ENCODE results near the gene OSBPL7.
A peak's percentile ranks its signal among the peaks of the same experiment; 100 is the strongest.

OSBPL7 gene

GRCh38 chr17:47847341-47848197, 26.0 kb upstream of the OSBPL7 start:
- DNase-seq (ENCODE audit: extremely low read depth in 1 of 2, low read depth in 1 of 2): no peak

- DNase-seq (ENCODE audit: extremely low read depth in 1 of 2, low read depth in 1 of 2): no peak
Measured at GRCh38 chr17:47846716-47847340, 25.2 kb upstream of the OSBPL7 start.

GRCh38 chr17:47845716-47846075, 24.1 kb upstream of the OSBPL7 start:
- no peak for DNase-seq (ENCODE audit: extremely low read depth in 1 of 2, low read depth in 1 of 2)

GRCh38 chr17:47844814-47845715, 23.5 kb upstream of the OSBPL7 start:
- DNase-seq (ENCODE audit: extremely low read depth in 1 of 2, low read depth in 1 of 2): no peak

- no peak for DNase-seq (ENCODE audit: extremely low read depth in 1 of 2, low read depth in 1 of 2)
Measured at GRCh38 chr17:47844227-47844626, 22.6 kb upstream of the OSBPL7 start.

- DNase-seq (ENCODE audit: extremely low read depth in 1 of 2, low read depth in 1 of 2): no peak
Measured at GRCh38 chr17:47843391-47843730, 21.8 kb upstream of the OSBPL7 start.

GRCh38 chr17:47841488-47842291, 20.1 kb upstream of the OSBPL7 start:
- no peak for DNase-seq (ENCODE audit: extremely low read depth in 1 of 2, low read depth in 1 of 2)

- DNase-seq (ENCODE audit: extremely low read depth in 1 of 2, low read depth in 1 of 2): peak; percentile 60 to 77
Measured at GRCh38 chr17:47840742-47841487, 19.3 kb upstream of the OSBPL7 start, which contains the start of gene SCRN2. TSS of gene SCRN2 (minus strand) at chr17:47841273. CDS start at chr17:47840843, 430 bp downstream.

GRCh38 chr17:47840001-47840741, 18.6 kb upstream of the OSBPL7 start:
- no peak for DNase-seq (ENCODE audit: extremely low read depth in 1 of 2, low read depth in 1 of 2)

- DNase-seq (ENCODE audit: extremely low read depth in 1 of 2, low read depth in 1 of 2): no peak
Measured at GRCh38 chr17:47839071-47839470, 17.5 kb upstream of the OSBPL7 start.

GRCh38 chr17:47838636-47839035, 17.0 kb upstream of the OSBPL7 start:
- DNase-seq (ENCODE audit: extremely low read depth in 1 of 2, low read depth in 1 of 2): no peak

- no peak for DNase-seq (ENCODE audit: extremely low read depth in 1 of 2, low read depth in 1 of 2)
Measured at GRCh38 chr17:47837401-47838039, 15.9 kb upstream of the OSBPL7 start.

- DNase-seq (ENCODE audit: extremely low read depth in 1 of 2, low read depth in 1 of 2): no peak
Measured at GRCh38 chr17:47836601-47837000, 15.0 kb upstream of the OSBPL7 start.

GRCh38 chr17:47834756-47835155, 13.2 kb upstream of the OSBPL7 start:
- no peak for DNase-seq (ENCODE audit: extremely low read depth in 1 of 2, low read depth in 1 of 2)

GRCh38 chr17:47831934-47832327, 10.3 kb upstream of the OSBPL7 start:
- DNase-seq (ENCODE audit: extremely low read depth in 1 of 2, low read depth in 1 of 2): no peak

- peak; percentile 74 to 87 for DNase-seq (ENCODE audit: extremely low read depth in 1 of 2, low read depth in 1 of 2)
Measured at GRCh38 chr17:47831003-47831933, 9.7 kb upstream of the OSBPL7 start, which contains the start of the genes LRRC46 and MRPL10. TSS of gene LRRC46 (plus strand) at chr17:47831670. CDS start at chr17:47831990, 320 bp downstream. TSS of gene MRPL10 (minus strand) at chr17:47831541. CDS start at chr17:47831511, 30 bp downstream.

- no peak for DNase-seq (ENCODE audit: extremely low read depth in 1 of 2, low read depth in 1 of 2)
Measured at GRCh38 chr17:47830396-47831002, 8.9 kb upstream of the OSBPL7 start.

Measured in activated CD8-positive, alpha-beta memory T cell treated with anti-CD3 and anti-CD28 coated beads for 1 hour (primary cell).